Osteoblast (primary cell): ENCODE data around the gene OR1F1. TPM values are rescaled to one million over a fixed set of nuclear protein-coding genes. Genes with fewer than 3 reads are reported as not detected.

Source experiments
- DNase-seq: peaks from one replicate; pipeline ENCODE4 v3.0.0; 2011; ENCODE audit warnings: low spot score, mixed read lengths; ENCODE audit not compliant: insufficient read length; ENCODE audit errors: missing footprints
- H2AFZ ChIP-seq: 2 replicates; pipeline ENCODE4 v1.6.0; 2011; ENCODE audit warnings: mild to moderate bottlenecking, low read length
- H3K27ac ChIP-seq: 2 replicates; pipeline ENCODE4 v1.5.1; 2011; ENCODE audit warnings: mild to moderate bottlenecking, low read depth, low read length, moderate library complexity
- H3K27me3 ChIP-seq: 2 replicates; pipeline ENCODE4 v1.6.0; 2012; ENCODE audit warnings: mild to moderate bottlenecking, control low read depth, inconsistent platforms, low read length, moderate library complexity; ENCODE audit not compliant: insufficient read depth
- H3K36me3 ChIP-seq: 2 replicates; pipeline ENCODE4 v1.5.1; 2011; ENCODE audit warnings: mild to moderate bottlenecking, low read length, control low read depth, moderate library complexity; ENCODE audit not compliant: insufficient read depth
- H3K4me1 ChIP-seq: 2 replicates; pipeline ENCODE4 v1.5.1; 2011; ENCODE audit warnings: mild to moderate bottlenecking, low read length, control low read depth, moderate library complexity; ENCODE audit not compliant: insufficient read depth
- H3K4me2 ChIP-seq: 2 replicates; pipeline ENCODE4 v1.6.0; 2011; ENCODE audit warnings: mild to moderate bottlenecking, low read length; ENCODE audit not compliant: insufficient read depth
- H3K4me3 ChIP-seq: fragments of 200-600 bp; sonication (generic); 3 replicates; pipeline ENCODE4 v1.5.1; 2012; ENCODE audit warnings: mild to moderate bottlenecking, low read length, inconsistent platforms; ENCODE audit not compliant: insufficient read depth
- H3K79me2 ChIP-seq: 2 replicates; pipeline ENCODE4 v1.6.0; 2012; ENCODE audit warnings: mild to moderate bottlenecking, low read length, control low read depth, inconsistent platforms; ENCODE audit not compliant: insufficient read depth
- H3K9me3 ChIP-seq: 2 replicates; pipeline ENCODE4 v1.5.1; 2011; ENCODE audit warnings: low read depth, low read length, control low read depth
- H4K20me1 ChIP-seq: 2 replicates; pipeline ENCODE4 v1.6.0; 2012; ENCODE audit warnings: mild to moderate bottlenecking, low read length, control low read depth; ENCODE audit not compliant: insufficient read depth
- total RNA-seq: library from RNA; depleted of rRNA; stranded (reverse); fragments of >200 nt; gene quantifications from 2 replicates; pipeline ENCODE4 v1.2.3, GENCODE V29; 2012
- TF ChIP-seq, protein P1 (sequence below): IDR thresholded peaks from 2 replicates; pipeline ENCODE4 v1.5.1; 2011; ENCODE audit warnings: mild to moderate bottlenecking, low read depth, low read length, moderate library complexity; ENCODE audit errors: extremely low read depth

OR1F1 gene
- total RNA-seq, 1 donor = 0.36 TPM

DNA sequence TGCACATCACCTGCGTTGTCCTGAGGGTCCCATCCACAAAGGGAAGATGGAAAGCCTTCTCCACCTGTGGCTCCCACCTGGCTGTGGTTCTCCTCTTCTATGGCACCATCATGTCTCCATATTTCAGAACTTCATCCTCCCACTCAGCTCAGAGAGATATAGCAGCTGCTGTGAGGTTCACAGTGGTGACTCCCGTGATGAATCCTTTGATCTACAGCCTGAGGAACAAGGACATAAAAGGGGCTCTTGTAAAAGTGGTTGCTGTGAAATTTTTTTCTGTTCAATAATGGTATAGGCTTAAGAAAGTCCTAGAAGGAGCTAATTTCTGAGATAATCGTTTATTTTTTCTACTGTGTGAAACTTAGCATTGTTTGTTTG lies 28.2 kb downstream of the OR1F1 start:
- Histone ChIP-seq H3K9me3 (peaks cover 2% of the 10 kb centered on the region), H2AFZ (no peak overlapping the region), H3K4me1 (no peaks in the 10 kb centered on the region), H3K36me3 (no peaks in the 10 kb centered on the region), H3K27ac (no peak overlapping the region), H3K79me2 (no peaks in the 10 kb centered on the region), H3K27me3 (no peaks in the 10 kb centered on the region), H3K4me3 (no peak overlapping the region), H4K20me1 (no peaks in the 10 kb centered on the region), H3K4me2 (no peak overlapping the region)
- DNase-seq = no peak
- TF ChIP-seq, protein P1, sequence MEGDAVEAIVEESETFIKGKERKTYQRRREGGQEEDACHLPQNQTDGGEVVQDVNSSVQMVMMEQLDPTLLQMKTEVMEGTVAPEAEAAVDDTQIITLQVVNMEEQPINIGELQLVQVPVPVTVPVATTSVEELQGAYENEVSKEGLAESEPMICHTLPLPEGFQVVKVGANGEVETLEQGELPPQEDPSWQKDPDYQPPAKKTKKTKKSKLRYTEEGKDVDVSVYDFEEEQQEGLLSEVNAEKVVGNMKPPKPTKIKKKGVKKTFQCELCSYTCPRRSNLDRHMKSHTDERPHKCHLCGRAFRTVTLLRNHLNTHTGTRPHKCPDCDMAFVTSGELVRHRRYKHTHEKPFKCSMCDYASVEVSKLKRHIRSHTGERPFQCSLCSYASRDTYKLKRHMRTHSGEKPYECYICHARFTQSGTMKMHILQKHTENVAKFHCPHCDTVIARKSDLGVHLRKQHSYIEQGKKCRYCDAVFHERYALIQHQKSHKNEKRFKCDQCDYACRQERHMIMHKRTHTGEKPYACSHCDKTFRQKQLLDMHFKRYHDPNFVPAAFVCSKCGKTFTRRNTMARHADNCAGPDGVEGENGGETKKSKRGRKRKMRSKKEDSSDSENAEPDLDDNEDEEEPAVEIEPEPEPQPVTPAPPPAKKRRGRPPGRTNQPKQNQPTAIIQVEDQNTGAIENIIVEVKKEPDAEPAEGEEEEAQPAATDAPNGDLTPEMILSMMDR = no peak

DNA sequence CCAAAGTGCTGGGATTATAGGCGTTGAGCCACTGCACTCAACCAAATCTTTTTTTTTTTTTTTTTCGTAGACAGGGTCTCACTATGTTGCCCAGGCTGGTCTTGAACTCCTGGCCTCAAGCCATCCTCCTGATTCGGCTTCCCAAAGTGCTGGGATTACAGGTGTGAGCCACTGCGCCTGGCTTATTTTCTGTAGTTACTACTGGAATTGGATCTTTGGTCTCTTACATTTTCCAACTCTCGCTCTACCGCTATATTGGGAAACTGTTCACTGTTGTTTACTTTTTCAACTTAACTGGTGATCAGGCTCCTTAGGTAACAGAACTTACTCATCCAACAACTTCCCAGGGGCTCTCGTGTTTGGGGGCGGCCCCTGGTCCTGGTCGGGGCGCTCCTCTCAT lies 32.8 kb downstream of the OR1F1 start:
- H3K4me3 ChIP-seq = no peak overlapping the region
- H3K4me1 ChIP-seq = no peaks in the 10 kb centered on the region
- H3K36me3 ChIP-seq = peaks cover 28% of the 10 kb centered on the region
- H4K20me1 ChIP-seq = no peaks in the 10 kb centered on the region
- no peak overlapping the region for H3K4me2 ChIP-seq
- H2AFZ ChIP-seq = no peak overlapping the region
- no peak overlapping the region for H3K27ac ChIP-seq
- peaks cover 38% of the 10 kb centered on the region for H3K9me3 ChIP-seq
- H3K79me2 ChIP-seq = no peaks in the 10 kb centered on the region
- TF ChIP-seq, protein P1 = no peak
- no peaks in the 10 kb centered on the region for H3K27me3 ChIP-seq
- no peak for DNase-seq

DNA sequence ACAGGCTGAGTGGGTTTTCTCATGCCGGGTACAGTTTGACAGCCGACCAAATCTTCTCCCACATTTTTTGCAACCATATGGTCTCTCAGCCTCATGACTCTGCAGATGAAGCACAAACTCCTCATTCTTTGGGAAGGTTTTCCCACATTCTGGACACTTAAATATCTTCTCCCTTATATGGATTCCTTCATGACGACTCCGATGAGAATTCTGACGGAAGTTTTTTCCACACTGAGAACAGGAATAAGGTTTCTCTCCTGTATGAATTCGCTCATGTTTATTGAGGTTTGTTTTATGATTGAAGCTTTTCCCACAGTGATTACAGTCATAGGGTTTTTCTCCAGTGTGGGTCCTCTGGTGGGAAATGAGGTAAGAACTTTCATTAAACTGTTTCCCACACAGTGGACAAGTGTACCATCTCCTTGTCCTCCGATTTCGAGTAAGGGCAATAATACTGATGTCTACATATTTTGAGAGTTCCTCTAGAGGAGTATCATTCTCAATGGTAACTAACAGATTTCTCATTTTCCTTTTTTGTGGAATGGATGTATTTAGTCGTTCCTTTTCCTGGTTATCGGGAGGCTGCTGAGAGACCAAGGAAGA lies 36.0 kb downstream of the OR1F1 start:
- Histone ChIP-seq H3K27ac (no peak overlapping the region), H3K4me3 (no peak overlapping the region), H3K79me2 (no peaks in the 10 kb centered on the region), H3K4me1 (no peaks in the 10 kb centered on the region), H4K20me1 (no peaks in the 10 kb centered on the region), H3K9me3 (peaks cover 38% of the 10 kb centered on the region), H3K27me3 (no peaks in the 10 kb centered on the region), H2AFZ (no peak overlapping the region), H3K36me3 (peaks cover 55% of the 10 kb centered on the region), H3K4me2 (no peak overlapping the region)
- no peak for DNase-seq
- TF ChIP-seq, protein P1 = no peak

DNA sequence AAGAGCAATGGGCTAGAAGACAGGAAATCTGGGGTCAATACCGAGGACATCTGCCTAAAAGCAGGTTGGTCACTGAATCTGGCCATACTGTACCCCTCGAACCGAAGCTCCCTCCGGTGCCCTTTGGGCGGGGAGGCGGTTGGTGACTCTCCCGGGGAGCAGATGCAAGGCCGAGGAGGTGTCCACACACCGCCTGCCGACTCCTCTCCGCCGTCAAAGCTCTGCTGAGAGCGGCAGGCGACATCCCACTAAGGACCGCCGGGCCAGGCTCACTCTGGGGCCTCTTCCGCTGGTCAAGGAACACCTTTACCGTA lies 46.5 kb downstream of the OR1F1 start:
- Histone ChIP-seq H3K4me3 (peak overlapping the region; percentile 99), H3K4me2 (peak overlapping the region; percentile 96), H3K4me1 (peaks cover 8% of the 10 kb centered on the region), H4K20me1 (no peaks in the 10 kb centered on the region), H3K27me3 (no peaks in the 10 kb centered on the region), H3K79me2 (peaks cover 23% of the 10 kb centered on the region), H3K27ac (peak overlapping the region; percentile 98), H2AFZ (peak overlapping the region; percentile 100), H3K36me3 (peaks cover 31% of the 10 kb centered on the region), H3K9me3 (no peaks in the 10 kb centered on the region)
- peak; percentile 81 for DNase-seq
- TF ChIP-seq, protein P1 = no peak
